GM12878 (cell line): Measurements from ENCODE around the gene TAPBPL. TPM values are rescaled to one million over a fixed set of nuclear protein-coding genes. Genes with fewer than 3 reads are reported as not detected.

Source experiments
- ATAC-seq: fragments of 200-7000 bp; cut with Tn5 transposase; 3 replicates; pipeline ENCODE4 v1.9.1; 2020; ENCODE audit warnings: mild to moderate bottlenecking, moderate library complexity
- BruUV-seq: library from RNA; stranded (reverse); fragments of 400-500 nt; replicated peaks from 2 replicates; lab custom pipeline; 2021; lab: Mats Ljungman, UMichigan
- CTCF ChIA-PET: fragments of 300-600 bp; sonication (Branson Sonifier 250); formaldehyde crosslinking; extraction: SDS; loops from one replicate; lab custom pipeline; 2021; ENCODE audit warnings: inconsistent platforms; lab: Yijun Ruan, JAX
- POLR2A ChIA-PET: fragments of 350-600 bp; formaldehyde crosslinking; extraction: SDS; loops from one replicate; lab custom pipeline; 2021; ENCODE audit warnings: inconsistent platforms; lab: Charles Lee
- RAD21 ChIA-PET: fragments of 300-600 bp; sonication (Branson Sonifier 250); formaldehyde crosslinking; loops from one replicate; lab custom pipeline; 2023; ENCODE audit warnings: antibody characterized with exemption; ENCODE audit not compliant: unreplicated experiment; lab: Charles Lee
- SMC1A ChIA-PET: fragments of 300-600 bp; sonication (Branson Sonifier 250); formaldehyde crosslinking; loops from one replicate; lab custom pipeline; 2023; ENCODE audit not compliant: unreplicated experiment, uncharacterized antibody; lab: Charles Lee
- DNase-seq: peaks from one replicate; pipeline ENCODE4 v3.0.0-alpha.2; 2011; ENCODE audit warnings: low read depth, low spot score
- FAIRE-seq: peaks from 3 replicates; lab custom pipeline; 2011; peaks lifted over from hg19 to GRCh38; lab: Jason Lieb, UNC
- H2AFZ ChIP-seq: 2 replicates; pipeline ENCODE4 v1.6.0; 2011; ENCODE audit warnings: low read depth, low read length, control low read depth; ENCODE audit not compliant: control insufficient read depth
- H3K27ac ChIP-seq: 2 replicates; pipeline ENCODE4 v1.5.1; 2011; ENCODE audit warnings: control low read depth; ENCODE audit not compliant: control insufficient read depth, insufficient read depth
- H3K27me3 ChIP-seq, 2 experiments: replicated peaks in 1 of 2; 2 replicates each; pipeline versions ENCODE4 v1.6.0 to v1.6.1; 2011; ENCODE audit warnings: low read length in 1 of 2; ENCODE audit not compliant: control insufficient read depth in 2 of 2, insufficient read depth in 2 of 2
- H3K36me3 ChIP-seq, 2 experiments: 2 replicates each; pipeline ENCODE4 v1.5.1; 2011; ENCODE audit warnings: low read length in 1 of 2; ENCODE audit not compliant: control insufficient read depth in 2 of 2, insufficient read depth in 2 of 2
- H3K4me1 ChIP-seq: 2 replicates; pipeline ENCODE4 v1.6.1; 2011; ENCODE audit warnings: mild to moderate bottlenecking, low read length, moderate library complexity, mixed read lengths; ENCODE audit not compliant: control insufficient read depth, insufficient read depth
- H3K4me2 ChIP-seq: 2 replicates; pipeline ENCODE4 v1.6.0; 2011; ENCODE audit warnings: control low read depth; ENCODE audit not compliant: control insufficient read depth, insufficient read depth
- H3K4me3 ChIP-seq: fragments of 200-600 bp; sonication (generic); 2 replicates; pipeline ENCODE4 v1.5.1; 2016
- H3K79me2 ChIP-seq: 2 replicates; pipeline ENCODE4 v1.6.0; 2011; ENCODE audit warnings: low read length; ENCODE audit not compliant: control insufficient read depth, insufficient read depth
- H3K9ac ChIP-seq: 2 replicates; pipeline ENCODE4 v1.8.0; 2011; ENCODE audit warnings: low read length, control low read depth, mixed read lengths; ENCODE audit not compliant: control insufficient read depth, insufficient read depth
- H3K9me3 ChIP-seq: replicated peaks from 3 replicates; pipeline ENCODE4 v1.5.1; 2011; ENCODE audit warnings: mild to moderate bottlenecking, low read length; ENCODE audit not compliant: control insufficient read depth, insufficient read depth
- H4K20me1 ChIP-seq: 2 replicates; pipeline ENCODE4 v1.6.0; 2011; ENCODE audit not compliant: control insufficient read depth, insufficient read depth
- BHLHE40 ChIP-seq, 2 experiments: fragments of 450-650 bp in 1 of 2; IDR thresholded peaks; 2 replicates each; pipeline ENCODE4 v1.6.1; 2011 to 2017; ENCODE audit warnings: low read depth in 2 of 2, borderline replicate concordance in 1 of 2, improper control_type of control experiment in 1 of 2, low read length in 1 of 2, mild to moderate bottlenecking in 1 of 2
- CHD2 ChIP-seq: IDR thresholded peaks from 2 replicates; pipeline ENCODE4 v1.6.1; 2011; ENCODE audit warnings: low read depth, low read length, improper control_type of control experiment, borderline replicate concordance
- DPF2 ChIP-seq: fragments of 450-650 bp; IDR thresholded peaks from 2 replicates; pipeline ENCODE4 v1.6.1; 2017; ENCODE audit warnings: mild to moderate bottlenecking
- EED ChIP-seq: sonication (generic); IDR thresholded peaks from 2 replicates; pipeline ENCODE4 v1.6.1; 2016; ENCODE audit warnings: antibody characterized with exemption, low read depth
- GATAD2B ChIP-seq: fragments of 450-650 bp; conservative IDR thresholded peaks from 2 replicates; pipeline ENCODE4 v1.6.1; 2017; ENCODE audit warnings: low read depth, mild to moderate bottlenecking, moderate library complexity
- MEF2B ChIP-seq: fragments of 450-650 bp; IDR thresholded peaks from 2 replicates; pipeline ENCODE4 v1.6.1; 2018; ENCODE audit warnings: mild to moderate bottlenecking, moderate library complexity; ENCODE audit not compliant: partially characterized antibody, poor library complexity, severe bottlenecking
- MTA2 ChIP-seq: fragments of 450-650 bp; IDR thresholded peaks from 2 replicates; pipeline ENCODE4 v1.6.1; 2016; ENCODE audit warnings: low read depth, mild to moderate bottlenecking, moderate library complexity
- NBN ChIP-seq: fragments of 450-650 bp; IDR thresholded peaks from 2 replicates; pipeline ENCODE4 v1.6.1; 2016
- PAX8 ChIP-seq: fragments of 450-650 bp; IDR thresholded peaks from 2 replicates; pipeline ENCODE4 v1.6.1; 2017; ENCODE audit warnings: mild to moderate bottlenecking, moderate library complexity
- POU2F2 ChIP-seq: IDR thresholded peaks from 3 replicates; pipeline ENCODE4 v1.6.1; 2011; ENCODE audit warnings: low read depth, mild to moderate bottlenecking, low read length, borderline replicate concordance
- SUPT20H ChIP-seq: IDR thresholded peaks from 2 replicates; pipeline ENCODE4 v1.6.1; 2011; ENCODE audit warnings: low read depth, mild to moderate bottlenecking, low read length, moderate library complexity, borderline replicate concordance; ENCODE audit not compliant: control insufficient read depth
- TBL1XR1 ChIP-seq: IDR thresholded peaks from 2 replicates; pipeline ENCODE4 v1.6.1; 2012; ENCODE audit warnings: low read depth, low read length, improper control_type of control experiment
- ZBED1 ChIP-seq: IDR thresholded peaks from 2 replicates; pipeline ENCODE4 v1.6.1; 2016; ENCODE audit warnings: borderline replicate concordance
- WGBS: methylation state at CpG from one replicate; pipeline ENCODE4 v1.1.6; 2016; ENCODE audit warnings: low lambda C conversion rate; ENCODE audit not compliant: insufficient replicate concordance, insufficient coverage; ENCODE audit errors: missing lambda C conversion rate; 5-methylcytosine and 5-hydroxymethylcytosine counted together
- in situ Hi-C: fragments of 300-500 bp; cut with MboI; formaldehyde crosslinking; loops from 9 replicates; pipeline ENCODE4 v1.14.3; 2018; ENCODE audit warnings: mixed read lengths
- intact Hi-C: fragments of 100-400 bp; cut with micrococcal nuclease; formaldehyde crosslinking; loops from one replicate; pipeline ENCODE4 v1.14.2; 2022; ENCODE audit not compliant: unreplicated experiment
- polyA plus RNA-seq, 11 experiments: library from polyadenylated mRNA; depleted of rRNA in 4 of 11; unstranded in 6 of 11; stranded (reverse) in 5 of 11; fragments of >200 nt; fragmentation: Nextera tagmentation in 4 of 11; fragmentation: Illumina TruSeq in 1 of 11; extraction: Ambion mirVana in 4 of 11; extraction: Trizol in 1 of 11; gene quantifications; 1 replicate in 1 of 11; 2 replicates in 10 of 11; pipeline versions ENCODE4 v1.2.1 to v1.2.3, GENCODE V29; 2011 to 2016; ENCODE audit warnings: inconsistent platforms in 2 of 11, missing spikeins in 2 of 11, low read depth in 1 of 11
- total RNA-seq, 4 experiments: library from RNA; depleted of rRNA in 3 of 4; stranded (reverse); fragments of >200 nt in 3 of 4; fragmentation: Illumina TruSeq in 1 of 4; extraction: Trizol in 1 of 4; gene quantifications; 2 replicates each; pipeline versions ENCODE4 v1.2.1 to v1.2.3, GENCODE V29; 2013 to 2021
- TF ChIP-seq, protein P1 (sequence below): IDR thresholded peaks from 2 replicates; pipeline ENCODE4 v1.6.1; 2012; ENCODE audit warnings: improper control_type of control experiment, low read depth, low read length; ENCODE audit not compliant: insufficient replicate concordance
- TF ChIP-seq, protein P2 (sequence below): fragments of 450-650 bp; IDR thresholded peaks from 2 replicates; pipeline ENCODE4 v1.6.1; 2017; ENCODE audit warnings: mild to moderate bottlenecking, low read depth, inconsistent platforms; ENCODE audit not compliant: poor library complexity, severe bottlenecking

Gene TAPBPL
- total and polyA plus RNA-seq, 10 of the 15 experiments (the other 5 are each of a cell fraction or from before 2014, with no cell fraction given), result 12.4 to 45.0 (median 29.9) TPM

DNA sequence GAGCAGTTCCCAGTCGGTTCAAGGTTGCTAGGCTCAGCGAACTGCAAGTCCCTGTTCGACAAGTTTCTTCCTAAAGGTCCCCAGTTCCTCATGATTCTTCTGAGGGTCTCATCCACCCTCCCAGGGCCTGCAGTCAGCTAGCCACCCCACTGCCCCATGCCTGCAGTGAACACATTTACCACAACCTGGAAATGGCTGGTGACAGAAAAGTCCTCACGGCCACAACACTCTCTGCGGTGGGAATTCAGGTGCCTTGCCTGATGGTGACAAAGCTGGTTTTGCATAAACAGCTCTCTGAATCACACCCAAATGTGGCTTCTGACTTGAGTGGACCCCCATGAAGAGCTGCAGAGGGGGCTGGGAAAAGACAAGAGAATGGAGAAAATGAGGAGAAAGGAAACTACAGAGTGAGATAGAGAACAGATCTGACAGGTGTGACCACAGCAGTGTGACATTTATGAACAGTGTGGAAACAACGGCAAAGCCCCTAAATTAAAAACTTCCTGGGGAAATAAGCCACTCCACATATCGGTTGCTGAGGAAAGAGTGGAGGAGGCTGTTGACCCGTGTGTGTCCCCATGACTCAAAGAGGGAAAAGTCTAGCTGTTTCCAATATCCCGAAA lies 8.4 kb upstream of the TAPBPL start:
- Histone ChIP-seq H3K4me3 (peak overlapping the region; percentile 66), H3K27me3 (no peaks in the 10 kb centered on the region), H3K9ac (peak overlapping the region; percentile 84), H2AFZ (peak overlapping the region; percentile 12; the same call in 1 of the 2 replicates), H3K27ac (peak overlapping the region; percentile 99), H3K9me3 (no peaks in the 10 kb centered on the region), H3K79me2 (peaks cover 59% of the 10 kb centered on the region), H4K20me1 (no peaks in the 10 kb centered on the region), H3K36me3 (0 out of 4 replicates have a peak, but pooled peaks cover 0 to 4% of the 10 kb centered on the region in 2 experiments), H3K4me2 (peak overlapping the region; percentile 99), H3K4me1 (peaks cover 46% of the 10 kb centered on the region)
- in situ Hi-C loops (no loop called here), intact Hi-C loops (loop anchor here (1.0 kb wide), 1 partner anchor 16 kb away; no protein-coding TSS in a partner anchor)
- FAIRE-seq (peak; percentile 31), ATAC-seq (peak; percentile 47), DNase-seq (no peak)
- ChIA-PET RAD21 (interaction anchor here (1.0 to 17.1 kb wide), 10 partner anchors 9 to 192 kb away, joined by 3 to 319 read pairs (median 4); partner anchors contain the start of genes LPAR5 and TAPBPL), SMC1A (interaction anchor here (0.6 to 9.8 kb wide), 13 partner anchors 9 to 135 kb away, joined by 3 to 168 read pairs (median 5); partner anchors contain the start of genes TAPBPL and VAMP1), CTCF (interaction anchor here (0.6 to 7.2 kb wide), 15 partner anchors 9 to 665 kb away, joined by 3 to 79 read pairs (median 7); partner anchors contain the start of gene TAPBPL), POLR2A (interaction anchor here (1.1 to 17.5 kb wide), 12 partner anchors 8 to 188 kb away, joined by 3 to 384 read pairs (median 15); partner anchors contain the start of genes GAPDH, MRPL51, TAPBPL and VAMP1)
- 3% methylated on average over 9 of the region's 9 CpGs for WGBS
- BruUV-seq, result no TSS peak
- peak; percentile 93; the same call in 2 of the 3 replicates for TF ChIP-seq POU2F2
- TF ChIP-seq BHLHE40 (IDR thresholded peaks at IDR 0.05; ENCODE audit: borderline replicate concordance in 1 of 2, low read depth in 2 of 2, low read length in 1 of 2), result peak; percentile 65 to 79
- TF ChIP-seq, protein P1, sequence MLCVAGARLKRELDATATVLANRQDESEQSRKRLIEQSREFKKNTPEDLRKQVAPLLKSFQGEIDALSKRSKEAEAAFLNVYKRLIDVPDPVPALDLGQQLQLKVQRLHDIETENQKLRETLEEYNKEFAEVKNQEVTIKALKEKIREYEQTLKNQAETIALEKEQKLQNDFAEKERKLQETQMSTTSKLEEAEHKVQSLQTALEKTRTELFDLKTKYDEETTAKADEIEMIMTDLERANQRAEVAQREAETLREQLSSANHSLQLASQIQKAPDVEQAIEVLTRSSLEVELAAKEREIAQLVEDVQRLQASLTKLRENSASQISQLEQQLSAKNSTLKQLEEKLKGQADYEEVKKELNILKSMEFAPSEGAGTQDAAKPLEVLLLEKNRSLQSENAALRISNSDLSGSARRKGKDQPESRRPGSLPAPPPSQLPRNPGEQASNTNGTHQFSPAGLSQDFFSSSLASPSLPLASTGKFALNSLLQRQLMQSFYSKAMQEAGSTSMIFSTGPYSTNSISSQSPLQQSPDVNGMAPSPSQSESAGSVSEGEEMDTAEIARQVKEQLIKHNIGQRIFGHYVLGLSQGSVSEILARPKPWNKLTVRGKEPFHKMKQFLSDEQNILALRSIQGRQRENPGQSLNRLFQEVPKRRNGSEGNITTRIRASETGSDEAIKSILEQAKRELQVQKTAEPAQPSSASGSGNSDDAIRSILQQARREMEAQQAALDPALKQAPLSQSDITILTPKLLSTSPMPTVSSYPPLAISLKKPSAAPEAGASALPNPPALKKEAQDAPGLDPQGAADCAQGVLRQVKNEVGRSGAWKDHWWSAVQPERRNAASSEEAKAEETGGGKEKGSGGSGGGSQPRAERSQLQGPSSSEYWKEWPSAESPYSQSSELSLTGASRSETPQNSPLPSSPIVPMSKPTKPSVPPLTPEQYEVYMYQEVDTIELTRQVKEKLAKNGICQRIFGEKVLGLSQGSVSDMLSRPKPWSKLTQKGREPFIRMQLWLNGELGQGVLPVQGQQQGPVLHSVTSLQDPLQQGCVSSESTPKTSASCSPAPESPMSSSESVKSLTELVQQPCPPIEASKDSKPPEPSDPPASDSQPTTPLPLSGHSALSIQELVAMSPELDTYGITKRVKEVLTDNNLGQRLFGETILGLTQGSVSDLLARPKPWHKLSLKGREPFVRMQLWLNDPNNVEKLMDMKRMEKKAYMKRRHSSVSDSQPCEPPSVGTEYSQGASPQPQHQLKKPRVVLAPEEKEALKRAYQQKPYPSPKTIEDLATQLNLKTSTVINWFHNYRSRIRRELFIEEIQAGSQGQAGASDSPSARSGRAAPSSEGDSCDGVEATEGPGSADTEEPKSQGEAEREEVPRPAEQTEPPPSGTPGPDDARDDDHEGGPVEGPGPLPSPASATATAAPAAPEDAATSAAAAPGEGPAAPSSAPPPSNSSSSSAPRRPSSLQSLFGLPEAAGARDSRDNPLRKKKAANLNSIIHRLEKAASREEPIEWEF, result no peak
- TF ChIP-seq CHD2, result peak; percentile 38; the same call in 1 of the 2 replicates
- TF ChIP-seq GATAD2B, result 0 out of 2 replicates have a peak, but pooled peaks have one; percentile 34
- peak; percentile 71 for TF ChIP-seq MTA2
- TF ChIP-seq DPF2, result peak; percentile 62; the same call in 1 of the 2 replicates
- peak; percentile 67; the same call in 1 of the 2 replicates for TF ChIP-seq ZBED1
- TF ChIP-seq PAX8, result no peak
- peak; percentile 59 for TF ChIP-seq MEF2B
- TF ChIP-seq, protein P2, sequence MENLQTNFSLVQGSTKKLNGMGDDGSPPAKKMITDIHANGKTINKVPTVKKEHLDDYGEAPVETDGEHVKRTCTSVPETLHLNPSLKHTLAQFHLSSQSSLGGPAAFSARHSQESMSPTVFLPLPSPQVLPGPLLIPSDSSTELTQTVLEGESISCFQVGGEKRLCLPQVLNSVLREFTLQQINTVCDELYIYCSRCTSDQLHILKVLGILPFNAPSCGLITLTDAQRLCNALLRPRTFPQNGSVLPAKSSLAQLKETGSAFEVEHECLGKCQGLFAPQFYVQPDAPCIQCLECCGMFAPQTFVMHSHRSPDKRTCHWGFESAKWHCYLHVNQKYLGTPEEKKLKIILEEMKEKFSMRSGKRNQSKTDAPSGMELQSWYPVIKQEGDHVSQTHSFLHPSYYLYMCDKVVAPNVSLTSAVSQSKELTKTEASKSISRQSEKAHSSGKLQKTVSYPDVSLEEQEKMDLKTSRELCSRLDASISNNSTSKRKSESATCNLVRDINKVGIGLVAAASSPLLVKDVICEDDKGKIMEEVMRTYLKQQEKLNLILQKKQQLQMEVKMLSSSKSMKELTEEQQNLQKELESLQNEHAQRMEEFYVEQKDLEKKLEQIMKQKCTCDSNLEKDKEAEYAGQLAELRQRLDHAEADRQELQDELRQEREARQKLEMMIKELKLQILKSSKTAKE, result peak; percentile 43
- peak; percentile 73; the same call in 1 of the 2 replicates for TF ChIP-seq EED
- TF ChIP-seq NBN, result peak; percentile 59; the same call in 1 of the 2 replicates
- TF ChIP-seq SUPT20H, result no peak
- 0 out of 2 replicates have a peak, but pooled peaks have one; percentile 28 for TF ChIP-seq TBL1XR1
